WI38 (cell line): ENCODE data around the gene SSTR5.

Experiments
- H3K4me3 ChIP-seq: 2 replicates; pipeline ENCODE4 v1.5.1; 2011; ENCODE audit warnings: low read depth, mild to moderate bottlenecking, control low read depth, low read length
- CTCF ChIP-seq: IDR thresholded peaks from 2 replicates; pipeline ENCODE4 v1.5.1; 2012; ENCODE audit warnings: low read depth, mild to moderate bottlenecking, control low read depth, low read length

SSTR5 gene

GRCh38 chr16:1042049-1042744 is 30.4 kb upstream of the SSTR5 start:
- no peak for TF ChIP-seq CTCF
- H3K4me3 ChIP-seq, result no peak overlapping the region

- no peak for TF ChIP-seq CTCF
- H3K4me3 ChIP-seq, result no peak overlapping the region
These were observed 29.7 kb upstream of the SSTR5 start for GRCh38 chr16:1042866-1043265.

GRCh38 chr16:1043881-1044451 is 28.6 kb upstream of the SSTR5 start:
- H3K4me3 ChIP-seq, result no peak overlapping the region
- no peak for TF ChIP-seq CTCF

- no peak for TF ChIP-seq CTCF
These were observed 27.9 kb upstream of the SSTR5 start for GRCh38 chr16:1044460-1045309.

GRCh38 chr16:1045310-1045992 is 27.1 kb upstream of the SSTR5 start:
- H3K4me3 ChIP-seq, result no peak overlapping the region
- no peak for TF ChIP-seq CTCF

More at GRCh38 chr16:1044460-1045309, 27.9 kb upstream of the SSTR5 start:
- no peak overlapping the region for H3K4me3 ChIP-seq

- H3K4me3 ChIP-seq, result no peak overlapping the region
- TF ChIP-seq CTCF, result no peak
These were observed 26.3 kb upstream of the SSTR5 start for GRCh38 chr16:1045993-1046911.
